K562 (cell line): Measurements from ENCODE around the gene YARS1. TPM values are rescaled to one million over a fixed set of nuclear protein-coding genes. Genes with fewer than 3 reads are reported as not detected.

Source experiments
- CREBBP ChIP-seq: IDR thresholded peaks from one replicate; pipeline ENCODE4 v1.6.1; 2012; ENCODE audit warnings: low read depth, mild to moderate bottlenecking, control low read depth, inconsistent platforms, low read length
- CREM ChIP-seq: IDR thresholded peaks from 2 replicates; pipeline ENCODE4 v1.6.1; 2014; ENCODE audit warnings: antibody characterized with exemption, low read depth
- E2F8 ChIP-seq: fragments of 450-650 bp; IDR thresholded peaks from 2 replicates; pipeline ENCODE4 v1.7.1; 2018; ENCODE audit warnings: mild to moderate bottlenecking, low read depth; ENCODE audit not compliant: partially characterized antibody
- MYNN ChIP-seq, 2 experiments: sonication (generic); formaldehyde crosslinking in 1 of 2; IDR thresholded peaks; 2 replicates each; pipeline versions ENCODE4 v1.5.0 to v1.6.1; 2016 to 2020; ENCODE audit warnings: antibody characterized with exemption in 1 of 2, missing genetic modification reagents in 1 of 2
- NBN ChIP-seq: fragments of 450-650 bp; IDR thresholded peaks from 2 replicates; pipeline ENCODE4 v1.6.1; 2016; ENCODE audit warnings: low read depth, mild to moderate bottlenecking
- POLR2A ChIP-seq: fragments of 450-650 bp; conservative IDR thresholded peaks from 2 replicates; pipeline ENCODE4 v1.6.1; 2016
- POLR2G ChIP-seq: fragments of 200-400 bp; formaldehyde crosslinking; IDR thresholded peaks from 2 replicates; pipeline ENCODE4 v1.6.1; 2017; ENCODE audit warnings: low read depth, mild to moderate bottlenecking, antibody characterized with exemption, low read length, moderate library complexity
- SMARCA5 ChIP-seq: fragments of 450-650 bp; IDR thresholded peaks from 2 replicates; pipeline ENCODE4 v1.6.1; 2016
- TFAP4 ChIP-seq: sonication (generic); formaldehyde crosslinking; IDR thresholded peaks from 2 replicates; pipeline ENCODE4 v1.8.0; 2022; ENCODE audit warnings: missing genetic modification reagents, mild to moderate bottlenecking, moderate library complexity, borderline replicate concordance
- ZFP36 ChIP-seq: fragments of 150-350 bp; IDR thresholded peaks from 2 replicates; pipeline ENCODE4 v1.6.1; 2018; ENCODE audit warnings: low read length, low read depth; ENCODE audit not compliant: partially characterized antibody
- ZNF318 ChIP-seq, 2 experiments: fragments of 450-650 bp; IDR thresholded peaks; 2 replicates each; pipeline ENCODE4 v1.6.1; 2016; ENCODE audit warnings: mild to moderate bottlenecking in 2 of 2, borderline replicate concordance in 1 of 2, low read depth in 1 of 2, moderate library complexity in 1 of 2
- ZNF324 ChIP-seq: fragments of 250-450 bp; sonication (Bioruptor Pico); IDR thresholded peaks from 2 replicates; pipeline ENCODE4 v1.4.0; 2020; ENCODE audit warnings: mild to moderate bottlenecking
- ZNF830 ChIP-seq: fragments of 250-450 bp; sonication (Bioruptor Pico); IDR thresholded peaks from 2 replicates; pipeline ENCODE4 v1.5.0; 2021; ENCODE audit warnings: mild to moderate bottlenecking
- polyA plus RNA-seq, 8 experiments: library from polyadenylated mRNA; depleted of rRNA in 4 of 8; stranded (reverse) in 5 of 8; unstranded in 3 of 8; fragments of >200 nt; fragmentation: Nextera tagmentation in 2 of 8; fragmentation: Illumina TruSeq in 1 of 8; extraction: Ambion mirVana in 2 of 8; extraction: Trizol in 1 of 8; gene quantifications; 2 replicates each; pipeline versions ENCODE4 v1.2.1 to v1.2.3, GENCODE V29; 2011 to 2014; ENCODE audit warnings: inconsistent platforms in 1 of 8, missing spikeins in 1 of 8
- total RNA-seq, 7 experiments: library from RNA; depleted of rRNA in 6 of 7; stranded (reverse); fragments of >200 nt in 6 of 7; fragmentation: Illumina TruSeq in 2 of 7; extraction: Trizol in 2 of 7; gene quantifications; 2 replicates each; pipeline versions ENCODE4 v1.2.1 to v1.2.3, GENCODE V29; 2011 to 2021; ENCODE audit warnings: low replicate concordance in 1 of 7
- TF ChIP-seq, protein P1 (sequence below): sonication (generic); formaldehyde crosslinking; IDR thresholded peaks from 2 replicates; pipeline ENCODE4 v1.8.1; 2023; ENCODE audit warnings: mild to moderate bottlenecking, missing genetic modification reagents
- TF ChIP-seq, protein P2 (sequence below): fragments of 450-650 bp; conservative IDR thresholded peaks from 2 replicates; pipeline ENCODE4 v1.6.1; 2016; ENCODE audit warnings: missing genetic modification characterization, low read depth, mild to moderate bottlenecking, missing compliant biosample characterization, moderate library complexity

Gene YARS1
- total and polyA plus RNA-seq, 9 of the 15 experiments (the other 6 are each of a cell fraction or from before 2014, with no cell fraction given) = 66.2 to 336 (median 201) TPM

DNA sequence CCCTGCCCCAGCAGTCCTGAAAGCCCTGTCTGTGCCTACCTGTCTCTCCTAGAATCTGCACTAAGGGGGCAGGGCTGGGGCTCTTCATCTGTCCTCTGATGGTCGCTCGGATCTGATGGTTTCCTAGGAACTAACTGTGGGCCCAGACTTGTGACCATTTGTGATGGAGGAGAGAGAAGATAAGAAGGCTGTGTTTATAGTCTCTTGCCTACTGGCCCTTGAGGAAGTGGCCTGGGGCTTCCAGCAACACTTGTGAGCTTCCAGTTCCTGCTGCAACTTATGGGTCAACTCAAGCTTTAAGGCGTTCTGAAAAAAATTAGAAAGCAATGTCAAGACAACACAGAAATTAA, 61.4 kb downstream of the YARS1 start (continued):
- peak; percentile 29; the same call in 1 of the 2 replicates for TF ChIP-seq TFAP4 (CRISPR knock-in tag)
- TF ChIP-seq, protein P1, sequence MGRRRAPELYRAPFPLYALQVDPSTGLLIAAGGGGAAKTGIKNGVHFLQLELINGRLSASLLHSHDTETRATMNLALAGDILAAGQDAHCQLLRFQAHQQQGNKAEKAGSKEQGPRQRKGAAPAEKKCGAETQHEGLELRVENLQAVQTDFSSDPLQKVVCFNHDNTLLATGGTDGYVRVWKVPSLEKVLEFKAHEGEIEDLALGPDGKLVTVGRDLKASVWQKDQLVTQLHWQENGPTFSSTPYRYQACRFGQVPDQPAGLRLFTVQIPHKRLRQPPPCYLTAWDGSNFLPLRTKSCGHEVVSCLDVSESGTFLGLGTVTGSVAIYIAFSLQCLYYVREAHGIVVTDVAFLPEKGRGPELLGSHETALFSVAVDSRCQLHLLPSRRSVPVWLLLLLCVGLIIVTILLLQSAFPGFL (CRISPR knock-in tag) = no peak
- TF ChIP-seq ZNF318 (IDR thresholded peaks at IDR 0.05; ENCODE audit: borderline replicate concordance in 1 of 2, low read depth in 1 of 2) = no peak
- TF ChIP-seq ZNF830 (CRISPR knock-in tag) = no peak
- TF ChIP-seq ZFP36 = peak; percentile 72
- no peak for TF ChIP-seq SMARCA5
- no peak for TF ChIP-seq E2F8
- no peak for TF ChIP-seq NBN
- no peak for TF ChIP-seq CREBBP
- peak; percentile 78 for TF ChIP-seq CREM
- no peak for TF ChIP-seq ZNF324 (CRISPR knock-in tag)
- no peak for TF ChIP-seq POLR2A
- no peak for TF ChIP-seq MYNN (IDR thresholded peaks at IDR 0.05)
- no peak for TF ChIP-seq MYNN (CRISPR knock-in tag; IDR thresholded peaks at IDR 0.05)
- no peak for TF ChIP-seq POLR2G
- TF ChIP-seq, protein P2, sequence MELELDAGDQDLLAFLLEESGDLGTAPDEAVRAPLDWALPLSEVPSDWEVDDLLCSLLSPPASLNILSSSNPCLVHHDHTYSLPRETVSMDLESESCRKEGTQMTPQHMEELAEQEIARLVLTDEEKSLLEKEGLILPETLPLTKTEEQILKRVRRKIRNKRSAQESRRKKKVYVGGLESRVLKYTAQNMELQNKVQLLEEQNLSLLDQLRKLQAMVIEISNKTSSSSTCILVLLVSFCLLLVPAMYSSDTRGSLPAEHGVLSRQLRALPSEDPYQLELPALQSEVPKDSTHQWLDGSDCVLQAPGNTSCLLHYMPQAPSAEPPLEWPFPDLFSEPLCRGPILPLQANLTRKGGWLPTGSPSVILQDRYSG (tag) = no peak
